ENCODE data around the gene CYP4V2.
A peak's percentile ranks its signal among the peaks of the same experiment; 100 is the strongest.

CYP4V2 gene

GRCh38 chr4:186188107-186188506, 3.3 kb upstream of the CYP4V2 start:
- no peak for DNase-seq (ENCODE audit: low read depth in 2 of 2)

DNA sequence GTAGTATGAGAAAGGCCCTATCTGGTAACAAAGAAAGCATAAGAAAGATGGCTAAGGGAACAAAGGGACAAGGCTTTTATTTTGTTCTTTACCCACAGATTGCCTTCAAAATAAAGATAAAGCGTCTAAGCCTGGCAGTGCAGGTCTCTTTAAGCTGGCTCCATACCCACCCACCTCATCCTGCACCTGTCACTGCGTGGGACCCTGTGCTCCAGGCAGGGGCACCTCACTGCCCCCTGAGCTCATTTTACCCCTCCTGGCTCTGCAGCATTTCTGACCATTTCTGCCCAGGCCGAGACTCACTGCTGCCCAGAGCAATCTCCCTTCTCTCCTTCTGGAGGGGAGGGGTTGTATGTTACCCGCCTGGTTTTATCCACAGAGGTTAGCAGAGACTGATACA, 1.7 kb upstream of the CYP4V2 start:
- DNase-seq (ENCODE audit: low read depth in 2 of 2) = no peak

DNA sequence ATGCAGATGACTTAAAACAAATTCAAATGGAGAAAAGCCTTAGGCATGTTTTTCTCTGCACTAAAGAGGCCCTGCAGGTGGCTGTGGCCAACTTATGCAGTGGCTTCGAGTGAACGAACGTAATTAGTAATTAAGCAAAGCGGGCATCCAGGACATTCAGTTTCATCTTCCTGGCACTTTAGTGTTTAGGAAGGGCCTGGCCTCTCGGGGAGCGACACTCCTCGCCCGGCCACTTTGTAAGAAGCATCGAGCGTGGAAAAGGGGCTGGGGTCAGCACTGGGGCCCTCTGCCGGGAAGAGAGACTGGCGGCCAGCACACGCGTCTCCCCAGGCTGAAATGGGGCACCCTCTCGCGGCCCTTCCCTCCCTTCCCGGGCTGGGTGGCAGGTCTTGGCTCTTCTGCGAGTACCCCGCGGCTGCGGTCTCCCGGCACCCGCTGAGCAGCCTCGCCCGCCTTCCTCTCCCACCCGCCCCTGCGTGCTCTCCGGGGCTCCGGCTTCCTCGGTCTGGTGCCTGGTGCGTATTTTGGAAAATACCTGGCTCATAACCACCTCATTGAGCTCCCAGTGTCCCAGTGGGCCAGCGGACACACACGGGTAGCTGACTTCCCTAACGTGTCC, 677 bp upstream of the CYP4V2 start:
- DNase-seq (ENCODE audit: low read depth in 2 of 2) = peak in 1 of 2 experiments; percentile 4

GRCh38 chr4:186192066-186192612, 772 bp downstream of the CYP4V2 start:
- peak; percentile 14 to 15 for DNase-seq (ENCODE audit: low read depth in 2 of 2)

GRCh38 chr4:186193851-186194250, 2.5 kb downstream of the CYP4V2 start:
- no peak for DNase-seq (ENCODE audit: low read depth in 2 of 2)

GRCh38 chr4:186196063-186196462, 4.7 kb downstream of the CYP4V2 start:
- no peak for DNase-seq (ENCODE audit: low read depth in 2 of 2)

GRCh38 chr4:186200516-186200915, 9.1 kb downstream of the CYP4V2 start:
- no peak for DNase-seq (ENCODE audit: low read depth in 2 of 2)

DNA sequence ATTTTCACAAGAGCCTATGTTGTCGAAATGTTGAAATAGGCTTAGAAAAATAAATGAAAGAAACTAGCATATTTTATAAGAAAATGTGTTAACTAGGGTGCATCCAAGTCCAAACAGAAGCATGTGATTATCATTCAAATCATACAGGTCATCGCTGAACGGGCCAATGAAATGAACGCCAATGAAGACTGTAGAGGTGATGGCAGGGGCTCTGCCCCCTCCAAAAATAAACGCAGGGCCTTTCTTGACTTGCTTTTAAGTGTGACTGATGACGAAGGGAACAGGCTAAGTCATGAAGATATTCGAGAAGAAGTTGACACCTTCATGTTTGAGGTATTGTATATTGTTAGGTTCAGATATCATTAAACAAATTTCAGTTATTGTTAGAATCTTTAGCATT, 9.6 kb downstream of the CYP4V2 start:
- no peak for DNase-seq (ENCODE audit: low read depth in 2 of 2)

GRCh38 chr4:186201535-186202230, 10.3 kb downstream of the CYP4V2 start:
- DNase-seq (ENCODE audit: low read depth in 2 of 2) = peak; percentile 35 to 50

DNA sequence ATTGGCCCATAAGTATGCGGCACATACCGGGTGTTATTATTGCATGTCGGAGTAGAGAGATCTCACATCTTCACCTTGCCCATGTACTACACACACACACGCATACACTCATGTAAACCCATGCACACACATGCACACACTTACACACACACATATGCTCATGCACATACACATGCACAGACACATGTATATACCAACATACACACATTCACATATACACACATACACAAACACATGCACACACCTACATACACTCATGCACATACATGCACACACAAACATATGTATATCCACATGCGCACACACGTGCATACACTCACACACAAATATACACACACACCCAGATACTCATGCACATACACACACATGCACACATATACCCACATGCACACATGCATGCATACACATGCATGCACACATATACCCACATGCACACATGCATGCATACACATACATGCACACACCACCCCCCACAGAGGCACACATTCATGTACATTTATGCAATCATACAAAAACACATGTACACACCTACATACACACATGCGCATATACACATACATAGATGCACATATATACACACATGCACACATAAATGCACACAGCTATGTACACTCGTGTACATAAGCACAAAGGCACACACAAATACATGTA, 11.2 kb downstream of the CYP4V2 start:
- DNase-seq (ENCODE audit: low read depth in 2 of 2) = no peak

DNA sequence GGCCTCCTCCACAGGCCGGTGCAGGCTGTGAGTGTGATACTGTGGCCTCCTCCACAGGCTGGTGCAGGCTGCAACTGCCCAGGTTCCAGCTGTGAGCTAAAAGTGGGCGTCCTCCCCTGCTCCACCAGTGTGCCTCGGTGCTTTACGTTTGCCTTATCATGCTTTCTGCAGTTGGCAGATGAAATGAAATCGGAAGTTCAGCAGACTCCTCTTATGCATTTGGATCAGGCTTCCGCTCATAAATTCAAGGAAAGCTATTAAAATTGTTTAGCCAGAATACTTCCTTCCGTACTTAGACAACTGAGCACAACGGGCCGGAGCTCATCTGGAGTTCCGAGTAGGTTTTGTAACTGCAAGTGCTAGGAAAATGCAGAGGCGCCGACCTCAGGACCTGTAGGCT, 12.0 kb downstream of the CYP4V2 start:
- no peak for DNase-seq (ENCODE audit: low read depth in 2 of 2)

GRCh38 chr4:186204103-186204559, 12.8 kb downstream of the CYP4V2 start:
- DNase-seq (ENCODE audit: low read depth in 2 of 2) = peak; percentile 50 to 57

DNA sequence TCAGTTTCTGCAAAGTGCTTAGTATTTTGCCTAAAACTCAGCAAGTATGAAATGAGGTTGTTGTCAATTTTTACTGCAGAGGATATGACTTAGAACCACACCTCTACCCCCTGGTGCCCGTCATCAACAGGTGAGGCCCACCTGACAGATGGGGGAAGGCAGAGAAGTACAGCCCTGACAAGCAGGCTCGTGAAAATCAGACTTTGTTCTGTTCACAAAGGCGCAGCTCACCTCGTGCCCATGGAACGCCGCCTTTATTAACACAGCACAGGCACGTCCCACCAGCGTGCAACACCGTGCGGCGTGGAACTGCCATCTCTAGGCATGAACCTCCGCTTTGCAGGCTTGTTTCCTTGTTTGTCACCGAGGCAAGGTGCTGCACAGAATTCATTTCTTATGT, 13.3 kb downstream of the CYP4V2 start:
- DNase-seq (ENCODE audit: low read depth in 2 of 2) = no peak

DNA sequence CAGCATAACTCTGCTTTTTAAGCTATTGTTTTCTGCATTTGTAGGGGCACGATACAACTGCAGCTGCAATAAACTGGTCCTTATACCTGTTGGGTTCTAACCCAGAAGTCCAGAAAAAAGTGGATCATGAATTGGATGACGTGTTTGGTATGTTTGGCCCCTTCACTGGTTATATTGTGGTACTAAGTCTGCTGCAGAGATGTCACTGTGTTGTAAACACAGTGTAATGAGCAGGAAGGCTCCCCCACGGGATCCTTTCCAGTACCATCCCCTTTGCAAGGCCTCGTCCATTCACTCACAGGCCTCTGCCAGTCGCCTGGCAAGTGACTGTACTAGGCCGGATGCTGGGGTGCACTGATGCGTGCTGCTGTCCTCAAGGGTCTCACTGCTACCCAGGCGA, 13.8 kb downstream of the CYP4V2 start:
- DNase-seq (ENCODE audit: low read depth in 2 of 2) = no peak

GRCh38 chr4:186216465-186217024, 25.2 kb downstream of the CYP4V2 start:
- DNase-seq (ENCODE audit: low read depth in 2 of 2) = no peak

- DNase-seq (ENCODE audit: low read depth in 2 of 2) = no peak
Measured at GRCh38 chr4:186217733-186218293, 26.4 kb downstream of the CYP4V2 start.

DNA sequence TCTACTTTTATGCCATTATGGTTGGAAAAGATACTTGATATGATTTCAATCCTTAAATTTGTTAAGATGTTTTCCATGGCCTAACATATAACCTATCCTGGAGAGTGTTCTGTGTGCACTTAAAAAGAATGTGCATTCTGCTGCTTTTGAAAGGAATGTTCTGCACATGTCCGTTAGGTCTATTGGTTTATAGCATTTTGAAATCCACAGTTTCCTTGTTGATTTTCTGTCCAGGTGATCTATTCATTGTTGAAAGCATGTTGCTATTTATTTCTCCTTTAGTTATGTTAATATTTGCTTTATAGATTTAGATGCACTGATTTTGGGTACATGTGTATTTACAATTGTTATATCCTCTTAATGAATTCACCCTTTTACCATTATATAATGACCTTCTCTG, 30.3 kb downstream of the CYP4V2 start:
- DNase-seq (ENCODE audit: low read depth in 2 of 2) = no peak

- no peak for DNase-seq (ENCODE audit: low read depth in 2 of 2)
Measured at GRCh38 chr4:186225848-186226247, 34.5 kb downstream of the CYP4V2 start.

DNA sequence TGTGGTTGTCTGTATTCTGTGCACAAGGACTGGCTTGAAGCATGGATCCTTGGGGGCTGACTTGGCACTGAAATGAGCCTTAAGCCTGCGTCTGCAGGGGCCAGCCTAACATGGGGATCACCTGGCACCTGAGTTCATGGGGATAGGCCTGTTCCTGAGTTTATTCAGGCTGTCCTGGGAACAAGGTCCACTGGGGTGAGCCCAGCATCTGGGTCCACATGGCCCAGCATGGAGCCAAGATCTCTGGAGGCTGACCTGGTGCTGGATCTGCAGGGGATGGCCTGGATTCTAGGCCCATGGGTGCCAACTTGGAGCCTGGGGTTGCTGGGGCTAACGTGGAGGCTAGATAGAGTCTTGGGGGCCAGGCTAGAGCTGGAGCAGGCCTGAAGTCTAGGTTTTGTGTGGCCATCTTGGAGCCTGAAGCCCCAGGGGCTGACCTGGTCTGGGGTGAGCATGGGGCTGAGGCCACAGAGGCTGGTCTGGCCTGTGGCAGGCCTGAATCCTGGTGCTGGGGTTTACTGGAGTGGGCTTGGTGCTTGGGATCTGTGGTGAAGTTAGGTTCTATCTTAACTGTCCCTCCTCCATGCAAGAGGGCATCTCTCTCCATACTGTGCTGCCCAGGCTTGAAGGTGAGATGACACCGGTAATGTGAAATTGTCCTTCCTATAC, 35.3 kb downstream of the CYP4V2 start:
- no peak for DNase-seq (ENCODE audit: low read depth in 2 of 2)

DNA sequence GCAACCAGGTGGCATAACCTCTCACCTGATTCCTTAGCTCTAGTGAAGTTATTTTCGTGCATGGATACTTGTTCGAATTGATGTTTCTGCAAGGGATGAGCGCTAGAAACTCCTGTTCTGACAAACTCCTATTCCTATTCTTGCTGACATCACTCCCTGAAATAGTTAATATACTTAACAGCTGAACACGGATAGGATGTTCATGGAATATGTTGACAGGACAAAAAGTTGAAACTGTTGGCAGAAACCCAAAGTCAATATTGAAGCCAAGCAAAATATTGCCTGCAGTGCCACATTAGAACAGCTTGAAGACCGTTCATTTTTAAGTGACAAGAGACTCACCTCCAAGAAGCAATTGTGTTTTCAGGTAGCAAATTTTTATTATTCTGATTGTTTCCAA, 35.9 kb downstream of the CYP4V2 start, which contains the start of gene KLKB1:
KLKB1 (plus strand) TSS at position 287 of the 400 bp plus-strand sequence. CDS start 689 bp downstream, outside the sequence.
- DNase-seq (ENCODE audit: low read depth in 2 of 2) = no peak

DNA sequence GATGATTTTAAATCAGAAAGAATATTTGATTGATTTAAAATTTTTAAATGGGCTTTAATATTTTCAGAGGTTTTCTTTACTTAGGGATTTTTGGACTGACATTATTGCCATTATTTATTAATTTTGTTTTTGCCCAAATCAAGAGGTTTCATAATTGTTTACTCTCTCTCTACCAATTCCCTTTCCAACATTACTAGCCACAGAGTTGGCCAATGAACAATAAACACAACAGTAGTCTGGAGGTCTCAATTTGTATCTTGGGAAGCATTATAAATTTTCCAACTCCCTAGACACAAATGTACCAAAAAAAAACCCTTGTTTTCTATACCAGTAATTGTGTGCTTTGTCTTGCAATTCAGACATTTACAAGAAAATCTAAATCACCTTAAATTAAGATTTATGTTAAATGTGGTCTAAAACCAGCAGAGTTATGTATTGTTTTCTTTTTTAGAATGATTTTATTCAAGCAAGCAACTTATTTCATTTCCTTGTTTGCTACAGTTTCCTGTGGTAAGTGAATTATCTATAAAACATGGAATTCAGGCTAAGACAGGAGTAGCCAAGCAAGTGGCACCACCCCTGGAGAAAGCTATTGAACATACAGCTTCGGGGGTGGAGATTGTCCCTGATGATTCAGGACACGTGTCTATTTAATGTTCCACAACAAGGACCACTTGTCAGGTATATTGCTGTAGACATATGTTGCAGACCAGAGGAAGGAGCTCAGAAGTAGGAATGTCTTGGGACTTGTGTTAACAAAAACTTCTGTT, 36.6 kb downstream of the CYP4V2 start:
- no peak for DNase-seq (ENCODE audit: low read depth in 2 of 2)
